ENCODE results near the gene ACTC1. TPM values are rescaled to one million over a fixed set of nuclear protein-coding genes. Genes with fewer than 3 reads are reported as not detected.
"Not testable (repeated sequence)": the region's sequence is repeated elsewhere in the genome, so short reads cannot be mapped to it uniquely, and the experiment has no call there.

Gene ACTC1
- total RNA-seq, 2 donors from 2014 or later, result 1.6 to 2.1 TPM

- Histone ChIP-seq H3K27me3 (no peaks in the 10 kb centered on the region), H3K36me3 (replicated peaks in 1 of 2; ENCODE audit: insufficient read depth in 1 of 2, low read depth in 2 of 2) (no peaks in the 10 kb centered on the region), H3K27ac (no peak overlapping the region), H3K9me3 (no peaks in the 10 kb centered on the region), H3K4me3 (no peak overlapping the region), H3K4me1 (no peaks in the 10 kb centered on the region)
- intact Hi-C loops (cut with DNase I), result no loop called here
- DNase-seq (no peak), ATAC-seq (no peak)
- TF ChIP-seq, protein P1, sequence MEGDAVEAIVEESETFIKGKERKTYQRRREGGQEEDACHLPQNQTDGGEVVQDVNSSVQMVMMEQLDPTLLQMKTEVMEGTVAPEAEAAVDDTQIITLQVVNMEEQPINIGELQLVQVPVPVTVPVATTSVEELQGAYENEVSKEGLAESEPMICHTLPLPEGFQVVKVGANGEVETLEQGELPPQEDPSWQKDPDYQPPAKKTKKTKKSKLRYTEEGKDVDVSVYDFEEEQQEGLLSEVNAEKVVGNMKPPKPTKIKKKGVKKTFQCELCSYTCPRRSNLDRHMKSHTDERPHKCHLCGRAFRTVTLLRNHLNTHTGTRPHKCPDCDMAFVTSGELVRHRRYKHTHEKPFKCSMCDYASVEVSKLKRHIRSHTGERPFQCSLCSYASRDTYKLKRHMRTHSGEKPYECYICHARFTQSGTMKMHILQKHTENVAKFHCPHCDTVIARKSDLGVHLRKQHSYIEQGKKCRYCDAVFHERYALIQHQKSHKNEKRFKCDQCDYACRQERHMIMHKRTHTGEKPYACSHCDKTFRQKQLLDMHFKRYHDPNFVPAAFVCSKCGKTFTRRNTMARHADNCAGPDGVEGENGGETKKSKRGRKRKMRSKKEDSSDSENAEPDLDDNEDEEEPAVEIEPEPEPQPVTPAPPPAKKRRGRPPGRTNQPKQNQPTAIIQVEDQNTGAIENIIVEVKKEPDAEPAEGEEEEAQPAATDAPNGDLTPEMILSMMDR (IDR thresholded peaks at IDR 0.05), result no peak
- TF ChIP-seq POLR2A (IDR thresholded peaks at IDR 0.05), result no peak
- 76 to 79% methylated on average over 3 of the region's 3 CpGs for WGBS, 2 donors
Measured at GRCh38 chr15:34808016-34808415, 12.7 kb upstream of the ACTC1 start.

DNA sequence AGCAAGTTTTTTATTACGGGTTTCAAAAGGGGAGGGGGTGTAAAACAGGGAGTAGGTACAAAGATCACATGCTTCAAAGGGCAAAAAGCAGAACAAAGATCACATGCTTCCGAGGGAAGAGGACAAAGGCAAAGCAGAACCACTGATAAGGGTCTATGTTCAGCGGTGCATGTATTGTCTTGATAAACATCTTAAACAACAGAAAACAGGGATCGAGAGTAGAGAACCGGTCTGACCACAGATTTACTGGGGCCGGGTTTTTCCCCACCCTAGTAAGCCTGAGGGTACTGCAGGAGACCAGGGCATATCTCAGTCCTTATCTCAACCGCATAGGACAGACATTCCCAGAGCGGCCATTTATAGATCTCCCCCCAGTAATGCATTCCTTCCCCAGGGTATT is 11.9 kb upstream of the ACTC1 start:
- H3K4me1 ChIP-seq; H3K36me3 ChIP-seq (replicated peaks in 1 of 2; ENCODE audit: insufficient read depth in 1 of 2, low read depth in 2 of 2); H3K9me3 ChIP-seq; DNase-seq; H3K4me3 ChIP-seq; H3K27ac ChIP-seq; H3K27me3 ChIP-seq; ATAC-seq; intact Hi-C loops (cut with DNase I): not testable (repeated sequence)
- 65 to 69% methylated on average over 8 of the region's 8 CpGs for WGBS, 2 donors

- DNase-seq (no peak), ATAC-seq (no peak)
- intact Hi-C loops (cut with DNase I), result no loop called here
- no peaks in the 10 kb centered on the region for H3K9me3 ChIP-seq
- no peak overlapping the region for H3K4me3 ChIP-seq
- no peaks in the 10 kb centered on the region for H3K27me3 ChIP-seq
- H3K4me1 ChIP-seq, result no peaks in the 10 kb centered on the region
- WGBS, 2 donors, result 62 to 65% methylated on average over 3 of the region's 3 CpGs
- H3K36me3 ChIP-seq (replicated peaks in 1 of 2; ENCODE audit: insufficient read depth in 1 of 2, low read depth in 2 of 2), result no peaks in the 10 kb centered on the region
- H3K27ac ChIP-seq, result no peak overlapping the region
- TF ChIP-seq POLR2A (IDR thresholded peaks at IDR 0.05), result no peak
- TF ChIP-seq, protein P1 (IDR thresholded peaks at IDR 0.05), result no peak
Measured at GRCh38 chr15:34804776-34805175, 9.4 kb upstream of the ACTC1 start.

DNA sequence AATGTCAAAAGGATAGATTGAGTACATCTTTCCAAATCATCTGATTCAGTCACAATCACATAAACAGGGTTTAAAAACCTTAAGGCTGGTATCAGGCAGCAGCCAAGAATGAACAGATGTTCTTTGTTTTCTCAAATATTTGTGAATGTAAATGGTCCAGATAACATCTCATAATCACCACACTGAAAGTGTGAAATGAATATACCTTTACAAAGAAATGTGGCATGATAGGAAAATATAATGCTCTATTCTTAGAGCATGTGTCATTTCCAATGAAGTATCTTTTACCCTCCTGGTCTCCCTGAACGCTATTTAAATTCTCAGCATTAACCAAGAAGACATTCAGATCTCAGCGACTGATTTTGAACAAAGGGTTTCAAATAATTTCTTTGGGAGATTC is 8.8 kb upstream of the ACTC1 start:
- 45 to 61% methylated on average over 2 of the region's 2 CpGs for WGBS, 2 donors
- no peak overlapping the region for H3K4me3 ChIP-seq
- no peak overlapping the region for H3K27ac ChIP-seq
- H3K36me3 ChIP-seq (replicated peaks in 1 of 2; ENCODE audit: insufficient read depth in 1 of 2, low read depth in 2 of 2), result no peaks in the 10 kb centered on the region
- H3K9me3 ChIP-seq, result no peaks in the 10 kb centered on the region
- intact Hi-C loops (cut with DNase I), result no loop called here
- no peaks in the 10 kb centered on the region for H3K27me3 ChIP-seq
- TF ChIP-seq, protein P1 (IDR thresholded peaks at IDR 0.05), result no peak
- TF ChIP-seq POLR2A (IDR thresholded peaks at IDR 0.05), result no peak
- no peak for ATAC-seq
- H3K4me1 ChIP-seq, result peaks cover 3% of the 10 kb centered on the region
- no peak for DNase-seq

DNA sequence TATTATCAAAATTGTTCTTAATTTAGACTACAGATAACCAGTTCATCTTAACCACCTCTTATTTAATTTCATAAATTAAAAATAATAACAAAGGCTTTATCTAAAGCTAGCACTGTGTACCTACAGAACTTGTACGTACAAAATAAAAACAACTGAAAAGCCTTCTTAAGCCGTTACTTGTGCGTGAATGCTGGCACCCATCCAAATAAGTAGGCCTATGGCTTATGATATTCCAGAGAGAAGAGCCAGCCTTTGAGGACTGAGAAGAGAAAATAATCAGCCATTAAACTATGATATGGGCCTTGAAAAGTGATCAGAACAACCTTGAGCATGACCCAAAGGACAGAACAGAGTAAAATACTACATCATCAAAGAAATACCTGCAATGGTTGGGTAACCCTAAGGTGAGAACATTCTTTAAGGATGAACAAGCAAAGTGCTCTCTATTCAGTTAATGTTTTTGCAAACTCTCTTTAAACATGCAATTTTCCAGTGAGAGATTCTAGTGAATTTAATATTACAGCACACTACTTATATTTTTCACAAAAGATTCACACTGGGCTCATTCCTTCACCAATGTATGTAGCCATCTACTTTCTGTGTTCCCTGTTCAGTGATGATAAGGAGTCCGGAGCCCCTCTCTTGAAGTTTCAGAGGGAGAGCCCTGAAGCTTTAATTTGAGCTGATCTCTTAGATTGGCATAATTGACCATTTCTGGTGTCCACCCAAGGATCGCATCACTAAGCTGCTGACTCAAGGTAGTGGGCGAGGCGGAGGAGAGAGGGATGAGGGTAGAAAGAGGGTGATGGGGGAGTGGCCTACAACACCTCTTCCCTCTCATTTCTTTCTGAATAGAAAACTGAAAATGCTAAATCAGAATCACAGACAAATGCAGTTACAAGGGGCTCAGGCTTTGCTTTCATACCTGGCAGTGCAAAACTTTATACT is 7.7 kb upstream of the ACTC1 start:
- no peak for DNase-seq
- ATAC-seq, result no peak
- WGBS, 2 donors, result 83 to 87% methylated on average over 7 of the region's 7 CpGs
- no peaks in the 10 kb centered on the region for H3K27me3 ChIP-seq
- H3K4me3 ChIP-seq, result no peak overlapping the region
- no peaks in the 10 kb centered on the region for H3K36me3 ChIP-seq (replicated peaks in 1 of 2; ENCODE audit: insufficient read depth in 1 of 2, low read depth in 2 of 2)
- no peak overlapping the region for H3K27ac ChIP-seq
- TF ChIP-seq, protein P1 (IDR thresholded peaks at IDR 0.05), result no peak
- no peak for TF ChIP-seq POLR2A (IDR thresholded peaks at IDR 0.05)
- no peaks in the 10 kb centered on the region for H3K9me3 ChIP-seq
- intact Hi-C loops (cut with DNase I), result no loop called here
- H3K4me1 ChIP-seq, result peaks cover 4% of the 10 kb centered on the region

Measured in body of pancreas (tissue), 4 donors.